ENCODE data around the gene ABI3BP.

Gene ABI3BP

DNA sequence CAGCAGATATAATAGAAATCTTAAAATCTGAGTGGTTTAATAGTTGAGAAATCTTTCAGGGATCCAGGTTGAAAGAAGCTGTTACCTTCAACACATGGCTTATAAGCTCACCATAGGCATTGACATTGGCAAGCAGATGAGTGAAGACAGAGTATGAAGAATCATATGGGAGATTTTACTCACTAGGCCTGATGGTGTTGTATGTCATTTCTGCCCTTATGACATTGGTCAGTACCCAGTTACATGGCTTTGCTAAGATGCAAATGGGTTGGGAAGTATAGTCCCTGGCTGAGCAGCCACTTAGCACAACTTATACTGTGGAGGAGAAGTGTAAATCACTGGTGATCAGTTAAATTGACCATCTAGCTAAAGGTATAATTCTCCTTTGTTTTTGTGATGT, 278.0 kb downstream of the ABI3BP start:
- no peak for DNase-seq

DNA sequence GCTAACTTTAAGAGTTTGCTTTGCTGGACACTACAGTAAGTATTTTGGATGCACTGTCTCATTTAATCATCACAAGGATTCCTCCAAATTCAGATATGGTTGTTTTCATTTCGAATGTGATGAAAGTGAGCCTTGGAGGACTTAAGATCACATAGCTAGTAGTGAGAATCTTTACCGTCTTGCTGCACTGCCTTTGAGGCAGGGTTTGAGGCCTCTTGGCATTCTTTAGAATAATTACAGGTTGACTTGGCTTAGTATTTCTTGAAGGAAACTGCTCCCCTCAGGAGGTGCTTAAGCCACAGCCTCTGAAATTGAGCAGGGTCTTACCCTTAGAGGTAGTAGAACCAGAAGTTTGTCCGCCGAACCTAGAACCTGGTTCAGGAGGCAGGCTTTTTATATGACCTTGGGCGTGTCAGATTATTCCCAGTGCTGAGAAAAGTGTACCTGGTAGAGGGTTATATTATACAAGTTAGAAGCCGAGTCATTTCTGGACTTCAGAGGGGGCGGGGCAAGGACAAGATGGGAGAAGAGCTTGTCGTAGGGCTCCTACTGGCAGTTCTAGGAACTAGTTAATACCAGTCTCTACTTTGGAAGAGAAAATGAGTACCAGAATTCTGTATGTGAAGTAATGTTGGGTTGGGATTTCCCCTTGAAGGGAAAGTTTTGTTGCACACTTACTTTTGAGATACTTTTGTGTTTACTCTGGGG, 282.8 kb downstream of the ABI3BP start:
- DNase-seq = peak; percentile 3 to 40

DNA sequence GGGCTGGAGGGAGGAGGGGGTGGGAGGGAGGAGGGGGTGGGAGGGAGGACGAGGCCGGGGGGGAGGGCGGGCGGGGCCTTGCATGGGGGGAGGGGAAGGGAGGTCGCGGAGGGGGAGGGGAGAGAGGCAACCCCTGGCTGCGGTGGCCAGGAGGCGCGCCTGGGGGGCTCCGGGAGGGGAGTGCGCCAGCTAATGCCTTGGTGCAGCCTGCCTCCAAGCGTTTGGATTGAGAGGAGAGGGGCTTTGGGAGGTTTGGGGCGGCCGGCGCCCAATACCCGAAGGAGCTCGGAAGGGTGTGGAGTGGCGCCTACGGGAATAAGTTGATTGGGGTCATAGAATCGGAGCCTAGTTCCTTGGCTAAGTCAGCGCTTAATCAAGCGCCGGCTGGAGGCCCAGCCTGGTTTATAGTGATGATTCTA, 283.4 kb downstream of the ABI3BP start:
- peak in 1 of 2 experiments; percentile 13 for DNase-seq

DNA sequence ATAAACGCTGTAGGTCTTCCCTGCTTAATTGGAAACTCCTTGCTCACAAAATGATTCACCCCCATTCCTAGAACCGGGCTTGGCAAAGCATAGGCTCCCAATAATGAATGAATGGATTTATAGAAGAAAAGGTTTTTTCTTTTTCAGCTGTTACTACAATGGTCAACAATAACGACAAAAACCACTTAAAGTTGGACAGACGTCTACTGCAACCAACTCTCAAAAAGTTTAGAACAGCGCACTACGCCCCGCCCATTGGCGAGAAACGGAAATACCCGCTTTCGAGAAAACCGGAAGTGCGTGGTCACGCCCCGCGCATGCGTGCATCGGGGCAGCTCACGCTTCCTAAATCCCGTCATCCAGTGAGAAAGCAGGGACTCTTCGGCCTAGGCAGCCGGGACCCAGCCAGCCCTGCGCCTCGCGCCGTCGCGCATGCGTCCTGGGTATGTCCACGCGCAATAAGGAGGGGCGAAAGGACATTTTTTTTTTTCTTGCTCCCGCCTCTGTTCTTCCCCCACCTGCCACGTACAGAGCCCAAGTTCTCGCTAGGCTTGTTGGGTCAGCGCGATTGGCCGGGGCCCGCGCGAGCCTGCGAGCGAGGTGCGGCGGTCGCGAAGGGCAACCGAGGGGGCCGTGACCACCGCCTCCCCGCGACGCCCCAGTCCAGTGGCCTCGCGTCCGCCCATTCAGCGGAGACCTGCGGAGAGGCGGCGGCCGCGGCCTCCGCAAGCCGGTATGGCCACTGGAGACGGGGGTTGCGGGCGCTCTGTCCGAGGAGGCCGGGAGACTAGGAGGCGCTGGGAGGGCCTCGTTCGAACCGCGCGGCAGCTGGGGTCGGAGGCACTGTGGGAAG, 284.0 kb downstream of the ABI3BP start, which contains the start of gene TFG:
TFG (plus strand) TSS at position 506 of the 853 bp plus-strand sequence. CDS start 4,192 bp downstream, outside the sequence.
- DNase-seq = peak; percentile 94 to 95

DNA sequence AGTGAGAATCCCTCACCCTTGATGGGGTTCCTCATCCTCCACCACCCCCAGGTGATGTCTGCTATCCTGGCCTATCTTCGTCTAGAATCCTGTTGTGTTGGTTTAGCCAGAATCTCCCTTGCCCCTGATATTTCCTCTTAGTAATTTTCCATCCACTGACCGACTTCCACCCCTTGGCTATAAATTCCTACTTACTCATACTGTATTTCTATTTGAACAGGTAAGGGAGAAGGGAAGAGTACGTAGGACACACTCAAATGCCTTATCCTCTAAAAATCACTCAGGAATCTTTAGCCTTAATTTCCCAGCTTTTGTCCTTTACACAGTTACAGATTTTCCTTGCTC, 284.6 kb downstream of the ABI3BP start:
- DNase-seq = no peak

DNA sequence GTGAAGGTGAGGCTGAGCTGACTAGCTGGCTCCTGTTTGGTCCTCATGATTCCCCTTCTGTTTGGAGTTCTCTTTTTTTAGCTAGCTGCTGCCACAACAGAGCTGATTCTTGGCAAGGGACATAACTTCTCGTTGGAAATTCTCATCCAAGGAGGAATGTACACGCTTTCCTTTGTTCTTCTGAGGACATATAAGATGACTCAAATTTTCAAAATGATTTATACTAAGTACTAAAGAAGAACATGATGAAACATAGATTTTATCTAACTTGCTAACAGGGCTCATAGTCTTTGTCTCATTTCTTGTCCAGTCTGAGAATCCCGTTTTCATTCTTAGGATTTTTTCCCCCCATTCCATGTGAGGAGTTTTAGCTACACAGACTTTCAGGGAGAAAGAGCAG, 286.9 kb downstream of the ABI3BP start:
- no peak for DNase-seq

DNA sequence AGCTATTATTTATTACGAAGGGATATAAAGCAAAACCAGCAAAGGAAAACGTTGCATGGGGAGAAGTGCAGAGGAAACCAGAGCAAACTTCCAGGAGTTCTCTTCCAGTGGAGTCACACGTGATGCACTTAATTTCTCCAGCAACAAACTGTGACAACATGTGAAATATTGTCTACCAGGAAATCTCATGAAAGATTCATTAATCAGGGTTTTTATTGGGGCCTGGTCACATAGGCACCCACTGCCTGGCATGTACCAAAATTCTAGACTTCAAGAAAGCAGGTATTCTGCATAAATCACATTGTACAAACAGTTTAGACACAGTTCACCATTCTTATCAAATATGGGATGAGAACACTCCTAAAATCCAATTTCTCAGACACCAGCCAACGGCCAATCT, 289.4 kb downstream of the ABI3BP start:
- no peak for DNase-seq

DNA sequence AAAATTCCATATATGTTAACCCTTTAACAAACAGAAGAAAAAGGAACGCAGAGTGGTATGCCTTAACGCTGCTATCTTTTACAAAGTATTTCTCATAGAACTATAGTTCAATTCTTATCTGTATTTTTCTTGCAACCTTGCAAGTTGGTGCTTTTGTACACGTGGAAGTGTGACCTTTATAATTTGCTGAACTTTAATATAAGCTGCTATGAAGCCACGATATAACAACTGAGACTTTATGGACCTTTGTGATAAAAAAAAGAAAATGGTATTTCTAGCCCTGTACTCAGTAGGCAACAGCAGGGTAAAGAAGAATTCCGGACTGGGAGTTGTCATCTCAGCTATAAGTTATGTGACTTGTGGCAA, 290.3 kb downstream of the ABI3BP start:
- no peak for DNase-seq

DNA sequence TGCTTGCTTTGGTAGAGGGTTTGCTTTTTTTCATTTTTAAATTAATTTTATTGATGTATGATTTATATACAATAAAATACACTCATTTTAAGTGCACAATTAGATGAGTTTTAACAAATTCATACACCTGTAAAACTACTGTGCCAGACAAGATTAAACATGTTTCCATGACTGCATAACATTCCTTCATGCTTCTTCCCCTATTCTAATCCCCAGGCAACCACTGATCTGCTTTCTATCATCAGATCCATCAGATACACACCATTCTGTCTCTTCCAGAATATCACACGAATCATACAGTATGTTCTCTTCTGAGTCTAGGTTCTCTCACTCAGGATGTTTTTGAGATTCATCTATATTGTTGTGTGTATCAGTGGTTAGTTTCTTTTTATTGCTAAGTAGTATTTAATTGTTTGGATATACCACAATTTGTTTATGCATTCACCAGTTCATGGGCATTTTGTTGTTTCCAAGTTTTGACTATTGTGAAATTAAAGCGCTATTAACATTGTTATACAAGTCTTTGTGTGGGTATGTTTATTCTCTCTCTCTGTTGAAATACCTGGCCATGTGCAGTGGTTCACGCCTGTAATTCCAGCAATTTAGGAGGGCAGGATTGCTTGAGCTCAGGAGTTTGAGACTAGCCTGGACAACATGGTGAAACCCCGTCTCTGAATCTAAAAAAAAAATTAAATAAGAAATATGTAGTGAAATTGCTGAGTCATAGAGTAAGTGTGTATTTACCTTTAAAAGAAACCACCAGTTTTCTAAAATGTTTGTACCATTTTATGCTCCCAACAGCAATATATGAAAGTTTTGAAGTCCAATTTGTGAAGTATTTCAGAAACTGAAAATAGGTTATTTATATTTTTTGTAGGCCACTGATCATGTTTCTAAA, 290.9 kb downstream of the ABI3BP start:
- DNase-seq = no peak

DNA sequence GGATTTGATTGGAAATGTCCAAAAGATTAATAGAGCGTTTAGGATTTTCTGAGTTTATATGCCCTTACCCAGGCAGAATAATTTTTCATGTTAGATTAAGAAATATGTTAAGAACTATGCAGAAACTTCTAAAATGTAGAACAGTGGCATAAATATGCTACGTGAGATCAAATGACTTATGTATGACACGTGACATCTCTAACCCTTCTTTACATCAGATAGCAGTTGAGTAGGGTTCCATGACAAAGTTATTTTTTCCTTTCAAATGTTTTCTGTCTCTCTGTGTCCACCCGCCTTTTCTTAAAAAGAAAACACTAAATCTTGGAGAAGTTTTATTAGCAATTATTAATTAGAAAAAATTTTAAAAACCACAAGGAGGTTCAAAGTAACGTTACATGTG, 292.5 kb downstream of the ABI3BP start:
- no peak for DNase-seq

All from SHP77 (cell line).